Measurements from ENCODE around the gene DYNLRB1.

The DYNLRB1 gene

GRCh38 chr20:34531608-34532265, 15.5 kb downstream of the DYNLRB1 start:
- in situ Hi-C loops (cut with HindIII; ENCODE audit: low sequenced_read_pairs), result loop anchor here (5.0 kb wide), 2 partner anchors 36 to 181 kb away; no protein-coding TSS in a partner anchor

GRCh38 chr20:34532320-34532719, 16.1 kb downstream of the DYNLRB1 start:
- in situ Hi-C loops (cut with HindIII; ENCODE audit: low sequenced_read_pairs), result loop anchor here (5.0 kb wide), 2 partner anchors 35 to 180 kb away; no protein-coding TSS in a partner anchor

DNA sequence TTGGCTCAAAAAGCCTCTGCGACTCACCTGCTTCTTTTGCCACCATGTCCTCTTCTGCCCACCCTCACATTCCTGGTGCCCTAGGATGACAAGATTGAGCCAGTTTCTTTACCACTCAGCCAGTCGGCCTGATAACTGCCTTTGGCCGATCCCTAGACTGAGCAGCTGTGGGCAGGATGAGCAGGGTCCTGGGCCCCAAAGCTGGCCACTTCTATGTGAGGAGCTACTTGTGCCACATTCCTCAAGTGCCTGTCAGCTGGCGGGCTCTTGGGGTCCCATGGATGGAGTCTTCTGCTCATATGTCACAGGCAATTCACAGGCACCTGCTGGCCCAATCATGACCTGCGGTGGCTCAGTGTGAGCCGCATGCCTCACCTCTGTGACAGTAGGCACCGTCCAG, 16.5 kb downstream of the DYNLRB1 start:
- in situ Hi-C loops (cut with HindIII; ENCODE audit: low sequenced_read_pairs), result loop anchor here (5.0 kb wide), 2 partner anchors 35 to 180 kb away; no protein-coding TSS in a partner anchor

DNA sequence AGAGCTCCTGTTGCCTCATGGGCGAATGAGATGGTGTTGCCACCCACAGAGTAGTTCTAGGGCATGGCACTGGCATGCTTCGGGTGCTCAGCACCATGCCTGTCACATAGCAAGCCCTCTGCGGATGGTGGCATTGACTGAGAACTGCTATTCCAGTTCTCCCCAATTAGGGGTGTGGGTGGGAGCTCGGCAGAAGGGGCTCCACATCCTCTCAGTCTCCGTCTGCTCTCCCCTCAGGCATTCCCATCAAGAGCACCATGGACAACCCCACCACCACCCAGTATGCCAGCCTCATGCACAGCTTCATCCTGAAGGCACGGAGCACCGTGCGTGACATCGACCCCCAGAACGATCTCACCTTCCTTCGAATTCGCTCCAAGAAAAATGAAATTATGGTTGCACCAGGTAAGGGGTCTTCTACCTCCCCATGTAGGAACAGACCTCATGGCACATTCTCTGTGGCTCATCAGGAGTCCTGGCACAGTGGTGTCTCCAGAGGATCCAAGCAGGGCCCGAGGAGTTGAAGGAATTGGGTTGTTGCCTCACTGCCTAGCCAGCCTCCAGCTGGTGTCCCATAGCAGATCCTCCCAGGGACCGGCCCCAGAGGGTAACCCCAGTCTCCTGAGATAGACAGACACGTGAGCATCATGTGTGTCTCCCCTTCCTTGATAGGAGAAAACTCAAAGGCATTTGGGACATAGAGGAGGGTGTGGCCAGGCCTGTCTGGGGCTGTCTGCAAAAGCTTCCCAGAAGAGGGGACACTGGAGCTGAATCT, 18.4 kb downstream of the DYNLRB1 start:
- in situ Hi-C loops (cut with HindIII; ENCODE audit: low sequenced_read_pairs), result loop anchor here (5.0 kb wide), 3 partner anchors 33 to 178 kb away; no protein-coding TSS in a partner anchor

- in situ Hi-C loops (cut with HindIII; ENCODE audit: low sequenced_read_pairs), result loop anchor here (5.0 kb wide), 1 partner anchor 48 kb away; no protein-coding TSS in a partner anchor
Measured at GRCh38 chr20:34535301-34535840, 19.1 kb downstream of the DYNLRB1 start.

- in situ Hi-C loops (cut with HindIII; ENCODE audit: low sequenced_read_pairs), result loop anchor here (5.0 kb wide), 1 partner anchor 49 kb away; no protein-coding TSS in a partner anchor
Measured at GRCh38 chr20:34535857-34536256, 19.6 kb downstream of the DYNLRB1 start.

- in situ Hi-C loops (cut with HindIII; ENCODE audit: low sequenced_read_pairs), result loop anchor here (5.0 kb wide), 1 partner anchor 50 kb away; no protein-coding TSS in a partner anchor
Measured at GRCh38 chr20:34536798-34537394, 20.7 kb downstream of the DYNLRB1 start.

- in situ Hi-C loops (cut with HindIII; ENCODE audit: low sequenced_read_pairs), result loop anchor here (5.0 kb wide), 1 partner anchor 50 kb away; no protein-coding TSS in a partner anchor
Measured at GRCh38 chr20:34537651-34538050, 21.4 kb downstream of the DYNLRB1 start.

GRCh38 chr20:34538671-34539123, 22.5 kb downstream of the DYNLRB1 start:
- in situ Hi-C loops (cut with HindIII; ENCODE audit: low sequenced_read_pairs), result loop anchor here (5.0 kb wide), 1 partner anchor 51 kb away; no protein-coding TSS in a partner anchor

- in situ Hi-C loops (cut with HindIII; ENCODE audit: low sequenced_read_pairs), result loop anchor here (5.0 kb wide), 1 partner anchor 52 kb away; no protein-coding TSS in a partner anchor
Measured at GRCh38 chr20:34539756-34540155, 23.5 kb downstream of the DYNLRB1 start.

- in situ Hi-C loops (cut with HindIII; ENCODE audit: low sequenced_read_pairs), result no loop called here
Measured at GRCh38 chr20:34540596-34541263, 24.5 kb downstream of the DYNLRB1 start.

- in situ Hi-C loops (cut with HindIII; ENCODE audit: low sequenced_read_pairs), result no loop called here
Measured at GRCh38 chr20:34541264-34541901, 25.2 kb downstream of the DYNLRB1 start.

- in situ Hi-C loops (cut with HindIII; ENCODE audit: low sequenced_read_pairs), result no loop called here
Measured at GRCh38 chr20:34541917-34542316, 25.7 kb downstream of the DYNLRB1 start.

DNA sequence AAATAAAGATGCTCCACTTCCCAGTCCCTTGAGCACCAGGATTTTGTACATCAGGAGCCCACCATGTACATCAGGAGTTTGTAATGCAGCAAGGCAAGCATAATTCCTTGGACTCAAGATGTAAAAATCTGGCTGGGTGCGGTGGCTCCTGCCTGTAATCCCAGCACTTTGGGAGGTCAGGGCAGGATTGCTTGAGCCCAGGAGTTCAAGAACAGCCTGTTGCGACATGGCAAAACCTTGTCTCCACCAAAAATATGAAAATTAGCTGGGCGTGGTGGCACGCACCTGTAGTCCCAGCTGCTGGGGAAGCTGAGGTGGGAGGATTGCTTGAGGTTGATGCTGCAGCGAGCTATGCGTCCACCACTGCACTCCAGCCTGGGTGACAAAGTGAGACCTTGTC, 26.2 kb downstream of the DYNLRB1 start:
- in situ Hi-C loops (cut with HindIII; ENCODE audit: low sequenced_read_pairs), result no loop called here

DNA sequence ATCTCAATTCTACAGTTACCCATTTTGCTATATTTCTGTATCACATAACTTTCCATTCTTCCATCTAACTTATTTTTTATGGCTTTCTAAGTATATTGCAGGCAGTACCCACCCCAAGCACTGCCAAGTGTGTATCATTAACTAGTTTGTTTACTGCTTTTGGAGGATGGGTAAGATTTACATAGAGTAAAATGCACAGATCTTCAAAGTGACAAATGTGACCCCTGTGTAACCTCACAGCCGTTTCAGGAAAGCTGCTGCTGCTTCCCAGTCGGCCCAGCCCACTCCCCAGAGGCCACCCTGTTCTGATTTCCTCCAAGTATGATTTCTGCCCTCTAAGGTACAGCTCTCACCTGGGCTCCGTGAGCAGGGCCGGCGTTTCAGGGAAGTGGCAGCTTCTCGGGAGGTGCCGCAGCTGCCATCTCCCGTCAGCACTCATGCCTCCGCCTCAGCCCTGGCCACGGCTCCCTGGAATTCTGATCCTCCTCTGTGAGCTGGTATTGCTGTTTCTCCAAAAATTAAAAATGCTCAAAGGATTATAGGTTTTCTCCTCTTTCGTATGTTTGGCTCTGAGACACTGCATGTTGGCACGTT, 27.3 kb downstream of the DYNLRB1 start:
- in situ Hi-C loops (cut with HindIII; ENCODE audit: low sequenced_read_pairs), result no loop called here

DNA sequence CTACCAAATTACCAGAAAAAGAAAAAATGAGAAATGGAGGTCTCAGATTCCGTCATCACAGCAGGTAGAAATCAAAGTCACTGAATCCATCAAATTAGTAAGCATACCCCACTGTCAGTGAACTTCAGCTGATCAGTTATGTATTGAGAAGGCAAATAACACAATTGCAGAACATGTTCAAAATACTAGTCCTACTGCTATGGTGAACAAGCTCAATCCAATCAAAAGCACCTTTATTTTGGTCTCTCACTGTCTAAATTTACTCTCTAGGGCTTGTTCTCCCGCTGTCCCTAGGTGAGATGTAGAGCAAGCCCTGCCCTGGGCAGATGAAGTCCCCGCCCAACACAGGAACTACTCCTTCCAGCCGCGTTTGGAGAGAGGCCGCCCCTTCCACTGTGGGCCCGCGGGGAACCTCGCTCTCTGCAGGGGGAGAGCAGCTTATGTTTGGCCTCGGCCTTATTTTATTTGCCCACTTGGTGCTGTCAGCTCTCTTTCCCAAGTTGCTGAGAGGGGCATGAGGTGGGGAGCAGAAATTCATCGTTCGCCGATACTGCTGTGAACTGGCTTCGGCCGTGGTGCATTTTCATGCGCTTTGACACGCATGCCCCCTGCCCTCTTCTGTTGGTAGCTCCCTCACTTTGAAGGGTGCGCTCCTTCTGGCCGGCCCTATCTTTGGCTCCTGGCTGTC, 28.0 kb downstream of the DYNLRB1 start:
- in situ Hi-C loops (cut with HindIII; ENCODE audit: low sequenced_read_pairs), result no loop called here

DNA sequence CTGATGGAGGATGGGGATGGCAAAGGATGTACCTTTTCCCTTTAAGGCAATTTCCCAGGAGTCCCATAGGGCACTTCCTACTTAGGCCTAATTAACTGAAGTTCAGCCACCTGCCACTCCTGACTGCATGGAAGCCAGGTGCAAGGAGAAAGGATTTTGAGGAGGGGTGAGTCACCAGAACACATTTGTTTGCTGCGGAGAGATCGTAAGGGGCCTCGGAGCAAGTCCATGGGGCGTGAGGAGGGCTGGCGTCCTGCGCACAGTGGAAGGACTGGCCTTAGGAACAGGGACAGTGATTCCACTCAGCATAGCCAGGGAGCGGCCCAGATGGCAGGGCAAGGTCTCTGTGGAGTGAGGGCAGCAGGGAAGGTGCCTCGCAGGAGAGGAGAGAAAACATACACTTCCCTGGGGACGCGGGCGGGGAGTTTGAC, 30.5 kb downstream of the DYNLRB1 start:
- in situ Hi-C loops (cut with HindIII; ENCODE audit: low sequenced_read_pairs), result no loop called here

- in situ Hi-C loops (cut with HindIII; ENCODE audit: low sequenced_read_pairs), result no loop called here
Measured at GRCh38 chr20:34547844-34548613, 31.8 kb downstream of the DYNLRB1 start.
